ENCODE results near the gene DUSP2.

The DUSP2 gene

GRCh38 chr2:96122391-96122790 lies 22.8 kb downstream of the DUSP2 start:
- no peaks in the 10 kb centered on the region for H3K36me3 Mint-ChIP-seq (ENCODE audit: low read depth)
- H3K4me1 Mint-ChIP-seq (ENCODE audit: low read depth), result peaks cover 11% of the 10 kb centered on the region
- H3K4me3 Mint-ChIP-seq, result no peak overlapping the region
- no peaks in the 10 kb centered on the region for H3K9me3 Mint-ChIP-seq
- no peak for DNase-seq (ENCODE audit: low spot score)
- no peak overlapping the region for H3K27ac Mint-ChIP-seq
- peaks cover 29% of the 10 kb centered on the region for H3K27me3 Mint-ChIP-seq (ENCODE audit: low read depth)

- peaks cover 29% of the 10 kb centered on the region for H3K27me3 Mint-ChIP-seq (ENCODE audit: low read depth)
- H3K36me3 Mint-ChIP-seq (ENCODE audit: low read depth), result no peaks in the 10 kb centered on the region
- no peaks in the 10 kb centered on the region for H3K9me3 Mint-ChIP-seq
- DNase-seq (ENCODE audit: low spot score), result no peak
- no peak overlapping the region for H3K27ac Mint-ChIP-seq
- H3K4me3 Mint-ChIP-seq, result no peak overlapping the region
- peaks cover 11% of the 10 kb centered on the region for H3K4me1 Mint-ChIP-seq (ENCODE audit: low read depth)
Observed at GRCh38 chr2:96121414-96121813, 23.8 kb downstream of the DUSP2 start.

GRCh38 chr2:96120991-96121390 lies 24.2 kb downstream of the DUSP2 start:
- Mint-ChIP-seq H3K27ac (no peak overlapping the region), H3K4me3 (no peak overlapping the region), H3K4me1 (ENCODE audit: low read depth) (peaks cover 11% of the 10 kb centered on the region), H3K9me3 (no peaks in the 10 kb centered on the region), H3K27me3 (ENCODE audit: low read depth) (peaks cover 29% of the 10 kb centered on the region), H3K36me3 (ENCODE audit: low read depth) (no peaks in the 10 kb centered on the region)
- DNase-seq (ENCODE audit: low spot score), result no peak

DNA sequence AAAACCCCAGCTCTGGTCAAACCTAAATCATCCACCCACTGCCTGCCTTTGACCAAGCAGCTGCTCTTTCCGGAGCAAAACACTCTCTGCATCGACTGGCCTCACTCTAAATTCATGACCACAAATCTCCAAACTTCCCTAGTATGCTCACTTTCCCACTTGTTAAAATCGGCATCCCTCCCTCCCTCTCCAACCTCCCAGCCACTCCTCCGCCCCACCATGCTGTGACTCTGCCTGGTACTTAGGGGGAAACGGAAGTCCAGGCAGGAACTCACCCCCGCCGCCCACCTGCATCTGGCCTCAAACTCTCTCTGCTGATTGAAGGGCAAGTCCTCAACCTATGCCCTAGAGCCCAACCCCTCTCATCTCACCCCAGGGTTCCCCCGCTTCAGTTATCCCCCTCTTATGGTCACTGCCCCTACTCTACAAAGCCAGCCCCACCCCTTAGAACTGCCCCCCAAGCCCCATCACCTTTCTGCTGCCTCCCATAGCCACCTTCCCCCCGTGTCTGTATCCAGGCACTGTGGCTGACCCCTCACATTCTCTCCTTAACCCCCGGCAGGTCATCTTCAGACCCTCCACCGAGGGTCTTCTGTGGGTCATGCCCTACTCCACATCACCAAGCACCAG lies 25.0 kb downstream of the DUSP2 start:
- H3K36me3 Mint-ChIP-seq (ENCODE audit: low read depth), result no peaks in the 10 kb centered on the region
- H3K9me3 Mint-ChIP-seq, result no peaks in the 10 kb centered on the region
- no peak overlapping the region for H3K4me3 Mint-ChIP-seq
- no peak overlapping the region for H3K27ac Mint-ChIP-seq
- no peak for DNase-seq (ENCODE audit: low spot score)
- H3K4me1 Mint-ChIP-seq (ENCODE audit: low read depth), result peaks cover 14% of the 10 kb centered on the region
- peaks cover 36% of the 10 kb centered on the region for H3K27me3 Mint-ChIP-seq (ENCODE audit: low read depth)

GRCh38 chr2:96119389-96119751 lies 25.9 kb downstream of the DUSP2 start:
- no peak for DNase-seq (ENCODE audit: low spot score)
- Mint-ChIP-seq H3K4me1 (ENCODE audit: low read depth) (peaks cover 14% of the 10 kb centered on the region), H3K4me3 (no peak overlapping the region)

DNA sequence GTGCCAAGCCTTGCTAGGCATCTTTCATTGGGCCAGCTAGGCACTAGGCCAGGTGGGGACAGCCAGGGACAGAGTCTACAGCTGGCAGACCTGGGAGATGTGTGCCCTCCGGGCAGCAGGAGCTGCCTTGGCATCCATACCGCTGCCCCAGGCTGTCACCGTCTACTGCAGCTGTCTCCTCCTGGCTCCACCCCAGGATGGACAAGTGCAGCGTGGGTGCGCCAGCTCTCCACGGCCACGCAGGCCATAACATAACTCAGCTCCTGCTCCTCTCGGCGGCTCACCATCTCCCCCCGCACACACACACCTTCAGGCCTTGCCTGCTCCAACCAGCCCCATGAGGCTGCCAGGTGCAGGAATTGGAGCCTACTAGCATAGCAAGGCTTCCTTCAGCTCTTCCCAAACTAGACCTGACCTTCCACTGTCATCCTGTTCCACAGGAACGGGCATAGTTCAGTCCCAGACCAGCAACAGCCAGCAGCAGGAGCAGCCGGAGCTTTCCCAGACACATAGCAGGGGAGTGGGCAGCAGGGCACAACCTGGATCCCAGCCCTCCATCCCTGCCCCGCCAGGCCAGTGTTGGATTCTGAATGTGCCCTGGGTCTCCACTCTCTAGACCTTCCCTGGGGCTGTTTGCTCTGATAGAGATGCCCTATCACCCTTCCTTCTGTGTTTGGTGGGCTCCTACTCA lies 26.4 kb downstream of the DUSP2 start:
- peaks cover 14% of the 10 kb centered on the region for H3K4me1 Mint-ChIP-seq (ENCODE audit: low read depth)
- no peaks in the 10 kb centered on the region for H3K36me3 Mint-ChIP-seq (ENCODE audit: low read depth)
- no peaks in the 10 kb centered on the region for H3K9me3 Mint-ChIP-seq
- H3K4me3 Mint-ChIP-seq, result peak overlapping the region; percentile 4
- no peak overlapping the region for H3K27ac Mint-ChIP-seq
- H3K27me3 Mint-ChIP-seq (ENCODE audit: low read depth), result peaks cover 41% of the 10 kb centered on the region
- DNase-seq (ENCODE audit: low spot score), result no peak

More at GRCh38 chr2:96119389-96119751, 25.9 kb downstream of the DUSP2 start:
- Mint-ChIP-seq H3K27me3 (ENCODE audit: low read depth) (peaks cover 41% of the 10 kb centered on the region), H3K36me3 (ENCODE audit: low read depth) (no peaks in the 10 kb centered on the region), H3K27ac (no peak overlapping the region), H3K9me3 (no peaks in the 10 kb centered on the region)

GRCh38 chr2:96117701-96118588 lies 27.3 kb downstream of the DUSP2 start:
- DNase-seq (ENCODE audit: low spot score), result no peak
- Mint-ChIP-seq H3K36me3 (ENCODE audit: low read depth) (no peaks in the 10 kb centered on the region), H3K4me3 (peak overlapping the region; percentile 60), H3K27me3 (ENCODE audit: low read depth) (peaks cover 41% of the 10 kb centered on the region), H3K9me3 (no peaks in the 10 kb centered on the region), H3K27ac (no peak overlapping the region), H3K4me1 (ENCODE audit: low read depth) (peaks cover 14% of the 10 kb centered on the region)

GRCh38 chr2:96116879-96117533 lies 28.2 kb downstream of the DUSP2 start:
- no peak overlapping the region for H3K27ac Mint-ChIP-seq
- no peaks in the 10 kb centered on the region for H3K36me3 Mint-ChIP-seq (ENCODE audit: low read depth)
- H3K4me3 Mint-ChIP-seq, result peak overlapping the region; percentile 36
- H3K9me3 Mint-ChIP-seq, result no peaks in the 10 kb centered on the region
- DNase-seq (ENCODE audit: low spot score), result peak; percentile 63
- H3K27me3 Mint-ChIP-seq (ENCODE audit: low read depth), result peaks cover 41% of the 10 kb centered on the region
- H3K4me1 Mint-ChIP-seq (ENCODE audit: low read depth), result peaks cover 14% of the 10 kb centered on the region

DNA sequence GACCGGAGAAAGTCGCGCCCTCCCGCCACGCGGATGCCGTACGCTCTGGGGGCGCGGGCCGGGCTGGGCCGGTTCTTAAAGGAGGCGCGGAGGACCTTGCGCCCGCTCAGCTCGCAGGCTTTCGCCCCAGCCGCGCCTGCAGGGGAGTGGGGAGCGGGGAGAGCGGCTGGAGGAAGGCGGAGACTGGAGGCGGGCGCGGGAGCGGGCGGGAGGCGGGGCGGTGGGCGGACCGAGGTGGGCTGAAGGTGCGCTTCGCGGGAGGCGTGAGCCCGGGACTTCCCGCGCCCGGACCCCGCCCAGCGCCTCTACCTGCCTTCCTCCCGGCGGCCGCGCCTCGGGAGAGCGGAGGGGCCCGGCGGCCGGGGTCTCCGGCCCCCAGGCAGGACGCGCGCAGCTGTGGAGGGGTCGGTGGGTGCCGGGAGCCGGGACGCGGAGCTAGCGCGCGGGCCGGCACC lies 28.8 kb downstream of the DUSP2 start, which contains the start of gene ADRA2B:
Gene ADRA2B (minus strand): TSS at position 148 of the 455 bp plus-strand sequence. CDS start 422 bp downstream, outside the sequence.
- H3K9me3 Mint-ChIP-seq, result no peaks in the 10 kb centered on the region
- peak within 1 kb of the TSS; percentile 83 for H3K4me3 Mint-ChIP-seq
- H3K27ac Mint-ChIP-seq, result no peak within 1 kb of the TSS
- H3K36me3 Mint-ChIP-seq (ENCODE audit: low read depth), result no peaks in the 10 kb centered on the region
- peaks cover 14% of the 10 kb centered on the region for H3K4me1 Mint-ChIP-seq (ENCODE audit: low read depth)
- H3K27me3 Mint-ChIP-seq (ENCODE audit: low read depth), result peaks cover 39% of the 10 kb centered on the region
- peak; percentile 61 for DNase-seq (ENCODE audit: low spot score)

DNA sequence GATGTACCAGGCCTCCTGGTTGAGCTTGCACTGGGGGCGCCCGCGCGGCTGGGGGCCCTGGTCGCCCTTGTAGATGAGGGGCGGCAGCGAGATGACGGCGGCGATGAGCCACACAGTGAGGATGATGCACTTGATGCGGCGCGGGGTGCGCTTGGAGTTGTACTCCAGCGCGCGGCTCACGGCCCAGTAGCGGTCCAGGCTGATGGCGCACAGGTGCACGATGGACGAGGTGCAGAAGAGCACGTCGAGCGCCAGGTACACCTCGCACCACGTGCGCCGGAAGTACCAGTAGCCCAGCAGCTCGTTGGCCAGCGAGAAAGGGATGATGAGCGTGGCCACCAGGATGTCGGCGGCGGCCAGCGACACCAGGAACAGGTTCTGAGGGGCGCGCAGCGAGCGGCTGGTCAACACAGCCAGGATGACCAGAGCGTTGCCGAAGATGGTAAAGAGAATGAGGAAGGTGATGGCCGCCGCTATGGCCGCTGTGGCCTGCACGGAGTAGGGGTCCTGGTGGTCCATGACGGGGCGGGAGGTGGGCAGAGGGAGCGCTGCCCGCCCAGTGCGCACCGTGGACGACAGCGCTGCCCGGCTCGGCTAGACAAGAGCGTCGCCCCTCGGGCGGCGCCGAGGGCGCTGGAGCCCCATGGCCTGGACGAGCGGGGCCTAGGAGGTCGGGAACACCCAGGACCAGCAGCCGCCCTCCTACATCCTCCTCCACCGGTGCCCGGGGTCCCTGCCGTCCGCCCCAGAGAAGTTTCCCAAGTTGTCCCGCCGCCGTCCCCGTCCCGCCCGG lies 29.4 kb downstream of the DUSP2 start:
- H3K36me3 Mint-ChIP-seq (ENCODE audit: low read depth), result no peaks in the 10 kb centered on the region
- peak overlapping the region; percentile 83 for H3K4me3 Mint-ChIP-seq
- peaks cover 33% of the 10 kb centered on the region for H3K27me3 Mint-ChIP-seq (ENCODE audit: low read depth)
- peaks cover 14% of the 10 kb centered on the region for H3K4me1 Mint-ChIP-seq (ENCODE audit: low read depth)
- no peak overlapping the region for H3K27ac Mint-ChIP-seq
- no peak for DNase-seq (ENCODE audit: low spot score)
- no peaks in the 10 kb centered on the region for H3K9me3 Mint-ChIP-seq

- DNase-seq (ENCODE audit: low spot score), result no peak
- Mint-ChIP-seq H3K9me3 (no peaks in the 10 kb centered on the region), H3K36me3 (ENCODE audit: low read depth) (no peaks in the 10 kb centered on the region), H3K4me1 (ENCODE audit: low read depth) (peaks cover 7% of the 10 kb centered on the region), H3K4me3 (peak overlapping the region; percentile 83), H3K27ac (no peak overlapping the region), H3K27me3 (ENCODE audit: low read depth) (peaks cover 25% of the 10 kb centered on the region)
Observed at GRCh38 chr2:96114903-96115581, 30.2 kb downstream of the DUSP2 start.

GRCh38 chr2:96114546-96114902 lies 30.7 kb downstream of the DUSP2 start:
- peaks cover 6% of the 10 kb centered on the region for H3K4me1 Mint-ChIP-seq (ENCODE audit: low read depth)
- no peaks in the 10 kb centered on the region for H3K9me3 Mint-ChIP-seq
- no peak overlapping the region for H3K27ac Mint-ChIP-seq
- H3K4me3 Mint-ChIP-seq, result no peak overlapping the region
- H3K36me3 Mint-ChIP-seq (ENCODE audit: low read depth), result no peaks in the 10 kb centered on the region
- DNase-seq (ENCODE audit: low spot score), result no peak
- H3K27me3 Mint-ChIP-seq (ENCODE audit: low read depth), result peaks cover 21% of the 10 kb centered on the region

Measured in T-helper 2 cell treated with Interferon-gamma antibody and Interleukin-4, amounts not matched to agents 5 μg/mL and 100 μg/mL, for 36 hours (primary cell).